Stomach (tissue), 4 donors: ENCODE data around the gene TECPR2.

Source experiments
- CTCF ChIP-seq, 7 experiments: fragments of 450-650 bp in 4 of 7; fragments of 200-600 bp in 3 of 7; sonication (generic) in 3 of 7; IDR thresholded peaks; one replicate each; pipeline ENCODE4 v1.5.1; 2016 to 2019; ENCODE audit warnings: antibody characterized with exemption in 7 of 7, control low read depth in 2 of 7, mild to moderate bottlenecking in 1 of 7
- EP300 ChIP-seq: sonication (generic); formaldehyde crosslinking; IDR thresholded peaks from one replicate; pipeline ENCODE4 v1.6.1; 2017; ENCODE audit warnings: antibody characterized with exemption
- POLR2A ChIP-seq, 4 donors: fragments of 450-650 bp; IDR thresholded peaks; one replicate each; pipeline ENCODE4 v1.6.1; 2016; ENCODE audit warnings: antibody characterized with exemption in 4 of 4, control low read depth in 2 of 4, mild to moderate bottlenecking in 1 of 4, moderate library complexity in 1 of 4
- POLR2AphosphoS5 ChIP-seq, 3 donors: sonication (generic); formaldehyde crosslinking; IDR thresholded peaks; one replicate each; pipeline ENCODE4 v1.6.1; 2016; ENCODE audit warnings: antibody characterized with exemption in 3 of 3

- TF ChIP-seq CTCF (IDR thresholded peaks at IDR 0.05) (no peak), POLR2A (IDR thresholded peaks at IDR 0.05) (no peak), EP300 (no peak), POLR2AphosphoS5 (IDR thresholded peaks at IDR 0.05) (no peak)
These were observed 41.9 kb upstream of the TECPR2 start for GRCh38 chr14:102320671-102321455.
